HG03039 (cell line): Measurements from ENCODE around the gene ODAD3.
A peak's percentile ranks its signal among the peaks of the same experiment; 100 is the strongest.
"Not testable (repeated sequence)": the region's sequence is repeated elsewhere in the genome, so short reads cannot be mapped to it uniquely, and the experiment has no call there.

Experiments
- ATAC-seq: cut with Tn5 transposase; IDR thresholded peaks from one replicate; pipeline ENCODE4 v1.9.1; 2021; ENCODE audit warnings: mild to moderate bottlenecking, moderate library complexity; ENCODE audit not compliant: unreplicated experiment

The ODAD3 gene

GRCh38 chr19:11435057-11435832, at the start of gene ODAD3, which contains the start of gene PRKCSH:
Gene ODAD3, minus strand, starts transcription at chr19:11435121. Its CDS starts 105 bp downstream, at chr19:11435016.
Gene PRKCSH, plus strand, starts transcription at chr19:11435635. Its CDS starts 483 bp downstream, at chr19:11436118.
- ATAC-seq: peak; percentile 84

GRCh38 chr19:11483366-11484111, 48.6 kb upstream of the ODAD3 start:
- no peak for ATAC-seq

- ATAC-seq: peak; percentile 46
These were observed 47.6 kb upstream of the ODAD3 start for GRCh38 chr19:11482384-11483050.

GRCh38 chr19:11481534-11482383, 46.8 kb upstream of the ODAD3 start:
- peak; percentile 38 for ATAC-seq

GRCh38 chr19:11480715-11481533, 46.0 kb upstream of the ODAD3 start, which contains the start of gene ELAVL3:
Gene ELAVL3, minus strand, starts transcription at chr19:11481046. Its CDS starts 438 bp downstream, at chr19:11480608.
- ATAC-seq: no peak

- ATAC-seq: no peak
These were observed 45.2 kb upstream of the ODAD3 start for GRCh38 chr19:11479898-11480714.

GRCh38 chr19:11479090-11479897, 44.4 kb upstream of the ODAD3 start:
- no peak for ATAC-seq

GRCh38 chr19:11478167-11479089, 43.5 kb upstream of the ODAD3 start:
- no peak for ATAC-seq

- ATAC-seq: no peak
These were observed 40.9 kb upstream of the ODAD3 start for GRCh38 chr19:11475861-11476260.

- not testable (repeated sequence) for ATAC-seq
These were observed 40.4 kb upstream of the ODAD3 start for GRCh38 chr19:11475343-11475742.

- ATAC-seq: no peak
These were observed 38.8 kb upstream of the ODAD3 start for GRCh38 chr19:11473725-11474124.

GRCh38 chr19:11468266-11468845, 33.4 kb upstream of the ODAD3 start:
- ATAC-seq: not testable (repeated sequence)

GRCh38 chr19:11465600-11465999, 30.7 kb upstream of the ODAD3 start:
- no peak for ATAC-seq

- ATAC-seq: no peak
These were observed 29.7 kb upstream of the ODAD3 start for GRCh38 chr19:11464333-11465265.

GRCh38 chr19:11463391-11463790, 28.5 kb upstream of the ODAD3 start:
- no peak for ATAC-seq
